Activated T-helper 9 cell treated with anti-CD3 and anti-CD28 coated beads, Interleukin-2, amount 50 U/mL, for 16 hours (primary cell): ENCODE data around the gene KCNA3.

Experiments
- DNase-seq: peaks from one replicate; pipeline ENCODE4 v3.0.0-alpha.2; 2020; ENCODE audit warnings: low read depth

Gene KCNA3

GRCh38 chr1:110674337-110675059, at the start of gene KCNA3:
Gene KCNA3, minus strand, starts transcription at chr1:110674940. Its CDS starts 131 bp downstream, at chr1:110674809.
- peak; percentile 60 for DNase-seq

- DNase-seq = no peak
Observed at GRCh38 chr1:110722807-110723206, 48.1 kb upstream of the KCNA3 start.

- no peak for DNase-seq
Observed at GRCh38 chr1:110719908-110720307, 45.2 kb upstream of the KCNA3 start.

DNA sequence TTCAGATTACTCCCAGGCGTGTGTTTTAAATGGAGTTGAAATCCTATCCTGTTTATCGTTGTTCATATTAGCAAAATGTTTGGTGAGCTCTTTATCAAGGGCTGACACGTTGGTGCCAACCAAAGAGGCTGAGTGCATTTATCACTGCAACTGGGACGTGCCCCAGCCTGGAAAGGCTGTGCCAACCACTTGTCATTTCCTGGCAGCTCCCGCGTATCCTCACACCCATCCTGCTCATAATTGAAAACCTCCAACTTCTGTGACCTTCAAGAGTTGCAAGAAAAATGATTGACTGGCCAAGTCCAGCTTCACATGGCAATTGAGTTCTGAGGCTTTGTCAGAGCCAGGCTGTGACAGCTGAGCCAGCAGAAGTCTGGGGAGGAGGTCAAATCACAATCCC, 43.7 kb upstream of the KCNA3 start:
- DNase-seq = no peak

- no peak for DNase-seq
Observed at GRCh38 chr1:110717179-110717578, 42.4 kb upstream of the KCNA3 start.

GRCh38 chr1:110714374-110714995, 39.7 kb upstream of the KCNA3 start:
- no peak for DNase-seq

GRCh38 chr1:110713221-110713620, 38.5 kb upstream of the KCNA3 start:
- DNase-seq = no peak

DNA sequence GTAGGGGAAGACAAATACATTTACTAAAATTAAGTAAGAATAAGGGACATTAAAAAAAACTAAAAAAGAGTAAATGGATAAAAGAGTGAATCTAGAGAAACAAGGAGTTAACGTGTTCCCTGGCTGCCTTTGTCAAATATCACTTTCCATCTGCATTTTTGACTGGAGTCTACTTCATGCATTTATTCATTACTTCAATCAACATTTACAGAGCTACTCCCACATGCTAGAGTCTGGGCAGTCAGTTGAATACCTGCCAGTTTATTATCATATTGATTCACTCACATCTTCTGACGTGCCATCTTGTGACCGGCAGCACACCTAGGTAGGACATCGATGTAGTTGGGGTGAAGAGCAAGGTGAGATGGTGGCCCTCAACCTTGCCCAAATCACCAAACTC, 35.6 kb upstream of the KCNA3 start:
- DNase-seq = no peak

GRCh38 chr1:110708974-110709440, 34.3 kb upstream of the KCNA3 start:
- no peak for DNase-seq

- no peak for DNase-seq
Observed at GRCh38 chr1:110707232-110707631, 32.5 kb upstream of the KCNA3 start.

DNA sequence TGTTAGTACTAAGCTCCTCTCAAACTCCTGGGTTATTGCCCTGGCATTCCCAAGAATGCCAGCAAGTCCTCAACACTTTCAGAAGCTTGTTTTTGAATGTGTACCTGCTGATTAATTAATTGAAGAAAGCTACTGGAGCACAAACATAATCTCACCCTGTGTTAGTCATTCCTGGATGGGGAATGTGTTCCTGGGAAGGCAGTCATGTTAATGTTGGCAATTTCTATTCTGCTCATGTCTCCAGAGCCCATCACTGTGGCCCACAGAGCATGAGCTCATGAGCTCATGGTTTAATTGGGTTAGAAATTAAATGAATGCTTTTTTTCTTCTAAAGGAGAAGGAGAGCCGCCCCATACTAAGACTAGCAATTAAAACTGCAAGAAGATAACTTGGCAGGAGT, 31.9 kb upstream of the KCNA3 start:
- DNase-seq = no peak

- no peak for DNase-seq
Observed at GRCh38 chr1:110702260-110702659, 27.5 kb upstream of the KCNA3 start.

DNA sequence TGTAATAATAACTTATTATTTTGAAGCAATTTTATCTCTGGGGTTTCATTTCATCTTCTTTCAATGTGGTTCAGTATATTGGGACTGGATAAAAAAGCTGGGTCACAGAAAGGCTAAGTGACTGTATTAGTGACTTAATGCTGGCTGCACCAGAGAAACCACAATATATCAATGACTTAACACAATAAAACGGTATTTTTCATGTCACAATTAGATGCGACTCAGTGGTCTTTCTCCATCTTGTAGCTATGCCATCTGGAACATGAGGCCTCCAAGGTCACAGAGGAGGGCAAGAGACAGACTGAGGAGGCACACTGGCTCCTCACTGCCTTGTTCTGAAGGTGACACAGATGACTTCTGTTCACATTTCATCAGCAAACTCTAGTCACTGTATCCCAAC, 26.0 kb upstream of the KCNA3 start:
- no peak for DNase-seq

DNA sequence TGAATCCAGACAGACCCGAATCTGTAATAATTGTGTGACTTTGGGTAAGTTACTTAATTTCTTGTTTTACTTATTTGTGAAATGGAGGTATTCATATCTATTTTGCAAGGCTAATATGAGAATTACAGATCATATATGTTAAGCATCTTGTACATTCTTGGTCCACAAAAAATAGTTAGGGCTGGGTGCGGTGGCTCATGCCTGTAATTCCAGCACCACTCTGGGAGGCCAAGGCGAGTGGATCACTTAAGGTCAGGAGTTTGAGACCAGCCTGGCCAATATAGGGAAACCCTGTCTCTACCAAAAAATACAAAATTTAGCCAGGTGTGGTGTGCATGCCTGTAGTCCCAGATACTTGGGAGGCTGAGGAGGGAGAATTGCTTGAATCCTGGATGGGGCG, 22.9 kb upstream of the KCNA3 start:
- no peak for DNase-seq

DNA sequence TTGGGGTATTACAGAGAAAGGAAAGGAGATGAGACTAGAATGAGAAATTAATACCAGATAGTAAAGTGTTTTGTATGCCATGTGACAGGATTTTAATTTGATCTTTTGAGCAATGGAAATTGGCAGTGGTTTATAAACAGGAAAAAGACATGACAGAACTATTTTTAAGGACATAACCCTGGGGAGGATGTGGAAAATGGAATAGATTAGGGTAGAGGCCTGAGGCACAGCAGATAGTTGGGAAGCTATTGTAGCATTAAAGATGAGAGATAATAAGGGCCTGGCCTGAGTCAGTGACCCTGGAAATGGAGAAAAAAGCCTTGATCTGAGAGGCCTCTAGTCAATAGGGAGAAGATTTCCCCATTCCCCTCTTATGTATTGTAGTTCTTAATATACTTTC, 22.1 kb upstream of the KCNA3 start:
- DNase-seq = no peak

DNA sequence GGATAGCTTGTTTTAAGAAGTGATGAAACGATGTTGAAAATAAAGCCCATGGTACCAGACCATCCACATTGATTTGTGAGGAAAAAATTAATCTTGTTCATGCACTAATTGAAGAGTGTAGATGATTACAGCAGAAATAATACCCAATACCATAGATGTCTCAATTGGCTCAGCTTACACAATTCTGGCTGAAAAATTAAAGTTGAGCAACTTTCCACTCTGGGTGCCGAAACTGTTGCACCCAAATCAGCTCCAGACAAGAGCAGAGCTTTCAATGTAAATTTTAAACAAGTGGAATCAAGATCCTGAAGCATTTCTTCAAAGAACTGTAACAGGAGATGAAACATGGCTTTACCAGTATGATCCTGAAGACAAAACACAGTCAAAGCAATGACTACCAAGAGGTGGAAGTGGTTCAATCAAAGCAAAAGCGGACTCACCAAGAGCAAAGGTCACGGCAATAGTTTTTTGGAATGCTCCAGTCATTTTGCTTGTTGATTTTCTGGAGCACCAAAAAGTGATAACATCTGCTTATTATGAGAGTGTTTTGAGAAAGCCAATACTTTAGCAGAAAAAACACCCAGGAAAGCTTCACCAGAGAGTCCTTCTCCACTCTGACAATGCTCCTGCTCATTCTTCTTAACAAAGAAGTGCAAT, 16.1 kb upstream of the KCNA3 start:
- no peak for DNase-seq

DNA sequence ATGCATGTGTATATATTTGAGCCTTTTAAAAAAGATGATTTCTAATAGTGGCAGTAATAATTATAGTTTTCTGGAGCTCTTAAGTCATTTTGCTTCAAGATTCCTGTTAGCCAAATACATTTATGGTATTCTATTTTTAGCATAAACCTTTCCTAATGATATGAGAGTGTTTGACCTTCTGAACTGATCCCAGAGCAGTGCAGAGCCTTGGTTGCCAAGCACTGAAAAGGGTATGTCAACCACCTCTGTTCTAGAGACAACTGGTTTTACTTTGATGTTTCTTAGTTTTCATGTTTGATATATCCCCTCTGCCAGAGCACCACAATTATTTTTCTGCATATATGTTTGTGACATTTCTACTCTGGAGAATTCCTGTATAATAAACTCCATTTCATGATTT, 15.1 kb upstream of the KCNA3 start:
- no peak for DNase-seq

GRCh38 chr1:110688514-110688913, 13.8 kb upstream of the KCNA3 start:
- DNase-seq = no peak

DNA sequence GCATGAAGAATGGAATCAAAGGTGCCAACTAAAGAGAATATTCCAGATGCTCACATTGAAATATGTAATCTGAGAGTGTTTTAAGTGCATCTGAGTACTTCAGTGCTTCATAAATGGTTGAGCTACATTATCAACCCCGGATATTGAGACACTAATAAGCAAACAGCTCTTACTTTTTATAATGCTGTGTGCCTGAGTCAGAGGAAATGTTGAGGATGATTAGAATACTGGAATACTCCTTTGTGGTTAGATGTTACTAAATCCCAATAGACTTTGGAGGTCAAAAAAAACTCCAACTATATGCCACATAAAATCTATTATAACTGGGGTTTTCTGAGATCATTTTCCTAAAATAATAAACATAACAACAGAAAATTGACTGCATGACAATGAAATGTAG, 12.5 kb upstream of the KCNA3 start:
- DNase-seq = no peak

- DNase-seq = no peak
Observed at GRCh38 chr1:110686188-110686587, 11.4 kb upstream of the KCNA3 start.

- DNase-seq = no peak
Observed at GRCh38 chr1:110684491-110684890, 9.8 kb upstream of the KCNA3 start.

DNA sequence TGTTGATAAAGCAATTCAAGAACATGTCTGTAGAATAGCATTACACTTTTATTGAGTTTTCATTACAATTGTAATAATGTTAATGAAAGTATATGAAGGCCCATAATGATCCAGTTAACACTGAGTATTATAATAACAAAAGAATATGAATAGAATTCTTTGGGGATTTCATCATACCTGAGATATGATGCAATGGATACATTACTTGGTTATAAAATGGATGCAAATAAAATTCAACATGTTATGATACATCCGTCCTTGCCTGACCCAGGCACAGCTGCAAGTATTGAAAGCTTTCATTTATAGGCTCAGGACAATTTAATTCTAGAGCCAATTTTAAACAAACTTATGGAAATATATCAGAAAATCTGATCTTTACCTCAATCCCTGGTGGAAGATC, 8.2 kb upstream of the KCNA3 start:
- DNase-seq = no peak

DNA sequence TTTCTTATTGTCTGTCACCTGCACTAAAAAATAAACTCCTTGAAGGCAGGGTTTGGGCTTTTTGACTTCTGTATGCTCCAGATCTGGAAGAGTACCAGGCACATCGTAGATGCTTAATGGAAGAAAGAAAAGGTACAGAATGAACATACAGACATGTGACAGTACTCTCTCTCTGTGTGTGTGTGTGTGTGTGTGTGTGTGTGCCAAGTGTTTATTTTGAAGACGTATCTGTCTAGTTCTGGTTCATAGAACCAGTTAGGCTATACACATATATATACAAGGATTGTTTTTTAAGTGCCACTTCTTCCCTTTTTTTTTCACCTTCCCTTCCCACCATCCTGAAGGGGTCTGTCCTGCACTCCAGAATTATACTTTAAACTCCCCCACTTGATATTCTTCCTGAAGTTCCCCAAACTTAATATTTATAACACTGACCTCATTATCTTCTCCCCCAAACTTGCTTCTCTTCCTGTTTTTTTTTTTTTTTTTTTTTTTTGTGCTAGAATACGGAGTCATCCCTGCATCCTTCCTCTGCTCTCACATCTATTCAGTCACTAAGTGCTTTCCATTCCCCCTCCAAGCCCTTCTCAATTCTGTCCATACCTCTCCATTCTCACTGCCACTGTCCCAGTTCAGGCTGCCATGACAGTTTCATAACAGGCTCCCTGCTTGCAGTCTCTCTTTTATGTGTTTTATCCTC, 5.4 kb upstream of the KCNA3 start:
- DNase-seq = no peak
